B cell (primary cell): ENCODE results near the gene AOPEP. TPM values are rescaled to one million over a fixed set of nuclear protein-coding genes. Genes with fewer than 3 reads are reported as not detected.

Source experiments
- ATAC-seq: fragments of 200-7000 bp; cut with Tn5 transposase; one replicate; pipeline ENCODE4 v1.10.0; 2021; ENCODE audit warnings: low read depth, mild to moderate bottlenecking, moderate number of reproducible peaks, moderate library complexity
- CTCF ChIA-PET: fragments of 350-600 bp; sonication (Branson Sonifier 250); formaldehyde crosslinking; loops from one replicate; lab custom pipeline; 2021; ENCODE audit warnings: antibody characterized with exemption, inconsistent platforms; lab: Charles Lee
- POLR2A ChIA-PET: fragments of 350-600 bp; sonication (Branson Sonifier 250); formaldehyde crosslinking; loops from one replicate; lab custom pipeline; 2021; ENCODE audit warnings: antibody characterized with exemption; lab: Charles Lee
- DNase-seq: peaks from one replicate; pipeline ENCODE4 v3.0.0; 2013
- H2AFZ ChIP-seq: 2 replicates; pipeline ENCODE4 v1.6.1; 2012; ENCODE audit warnings: mild to moderate bottlenecking, low read depth, low read length; ENCODE audit not compliant: insufficient read depth, poor library complexity, severe bottlenecking
- H3K27ac ChIP-seq, 2 donors: 1 replicate in 1 of 2; 2 replicates in 1 of 2; pipeline ENCODE4 v1.5.1; 2012 to 2013; ENCODE audit warnings: low read length in 2 of 2, mild to moderate bottlenecking in 2 of 2, moderate library complexity in 1 of 2
- H3K27me3 ChIP-seq, 4 experiments: fragments of 200-600 bp in 1 of 4; sonication (generic) in 1 of 4; replicated peaks in 1 of 4; 1 replicate in 2 of 4; 2 replicates in 2 of 4; pipeline versions ENCODE4 v1.6.1 to v1.7.0; 2013 to 2016; ENCODE audit warnings: low read length in 3 of 4, mild to moderate bottlenecking in 2 of 4, mixed read lengths in 1 of 4, moderate library complexity in 1 of 4; ENCODE audit not compliant: insufficient read depth in 4 of 4, control insufficient read depth in 3 of 4; ENCODE audit errors: control extremely low read depth in 1 of 4
- H3K36me3 ChIP-seq, 2 experiments: replicated peaks in 1 of 2; 1 replicate in 1 of 2; 2 replicates in 1 of 2; pipeline versions ENCODE4 v1.6.1 to v1.7.1; 2013; ENCODE audit warnings: low read length in 1 of 2; ENCODE audit not compliant: insufficient read depth in 2 of 2, control insufficient read depth in 1 of 2; ENCODE audit errors: control extremely low read depth in 1 of 2, extremely low read depth in 1 of 2
- H3K4me1 ChIP-seq, 2 donors: fragments of 200-600 bp in 1 of 2; sonication (generic) in 1 of 2; 1 replicate in 1 of 2; 2 replicates in 1 of 2; pipeline versions ENCODE4 v1.5.1 to v1.6.1; 2013 to 2017; ENCODE audit warnings: low read length in 2 of 2; ENCODE audit not compliant: control insufficient read depth in 2 of 2, insufficient read depth in 2 of 2
- H3K4me2 ChIP-seq: replicated peaks from 2 replicates; pipeline ENCODE3; 2012; ENCODE audit warnings: mild to moderate bottlenecking, low read depth, low read length; ENCODE audit not compliant: poor library complexity, severe bottlenecking
- H3K4me3 ChIP-seq, 5 experiments: fragments of 200-600 bp in 1 of 5; sonication (generic) in 1 of 5; 1 replicate in 3 of 5; 2 replicates in 2 of 5; pipeline versions ENCODE4 v1.5.1 to v1.7.0; 2011 to 2016; ENCODE audit warnings: low read length in 4 of 5, mild to moderate bottlenecking in 4 of 5, low read depth in 2 of 5, control low read depth in 1 of 5, moderate library complexity in 1 of 5; ENCODE audit not compliant: insufficient read depth in 1 of 5; ENCODE audit errors: control extremely low read depth in 1 of 5, extremely low read depth in 1 of 5
- H3K79me2 ChIP-seq: fragments of 200-600 bp; sonication (generic); one replicate; pipeline ENCODE4 v1.6.0; 2016; ENCODE audit warnings: low read length; ENCODE audit not compliant: control insufficient read depth, insufficient read depth
- H3K9ac ChIP-seq: fragments of 200-600 bp; sonication (generic); 2 replicates; pipeline ENCODE4 v1.6.1; 2017; ENCODE audit warnings: mild to moderate bottlenecking, low read length, moderate library complexity
- H3K9me3 ChIP-seq, 3 donors: one replicate each; pipeline versions ENCODE4 v1.6.1 to v1.7.1; 2013; ENCODE audit warnings: low read length in 2 of 3; ENCODE audit not compliant: control insufficient read depth in 2 of 3, insufficient read depth in 1 of 3; ENCODE audit errors: control extremely low read depth in 1 of 3
- H4K20me1 ChIP-seq: 2 replicates; pipeline ENCODE4 v1.6.0; 2012; ENCODE audit warnings: mild to moderate bottlenecking, low read length; ENCODE audit not compliant: insufficient read depth, control insufficient read depth, poor library complexity, severe bottlenecking
- H3K27ac Mint-ChIP-seq: one replicate; pipeline ENCODE4 v1.8.0; 2021; ENCODE audit warnings: mixed read lengths
- H3K27me3 Mint-ChIP-seq: one replicate; pipeline ENCODE4 v1.8.0; 2021; ENCODE audit warnings: mixed read lengths
- H3K4me1 Mint-ChIP-seq: one replicate; pipeline ENCODE4 v1.8.0; 2021; ENCODE audit warnings: mixed read lengths
- H3K4me3 Mint-ChIP-seq: one replicate; pipeline ENCODE4 v1.8.0; 2021; ENCODE audit warnings: mixed read lengths
- H3K9me3 Mint-ChIP-seq: one replicate; pipeline ENCODE4 v1.8.0; 2022; ENCODE audit warnings: mixed read lengths; ENCODE audit not compliant: insufficient read depth
- CTCF ChIP-seq: fragments of 200-600 bp; IDR thresholded peaks from one replicate; pipeline ENCODE4 v1.8.0; 2022; ENCODE audit warnings: antibody characterized with exemption, mild to moderate bottlenecking
- EZH2 ChIP-seq: IDR thresholded peaks from 2 replicates; pipeline ENCODE4 v1.6.1; 2012; ENCODE audit warnings: borderline replicate concordance, low read depth, mild to moderate bottlenecking, moderate library complexity, low read length; ENCODE audit not compliant: insufficient read depth, poor library complexity, severe bottlenecking
- WGBS: methylation state at CpG from one replicate; pipeline ENCODE4 v1.1.5; 2013; ENCODE audit warnings: missing lambda C conversion rate; ENCODE audit not compliant: insufficient coverage; 5-methylcytosine and 5-hydroxymethylcytosine counted together
- intact Hi-C: fragments of 100-400 bp; cut with micrococcal nuclease; formaldehyde crosslinking; loops from one replicate; pipeline ENCODE4 v1.10.0; 2022
- polyA plus RNA-seq: library from polyadenylated mRNA; depleted of rRNA; stranded (reverse); fragments of >200 nt; gene quantifications from 2 replicates; pipeline ENCODE4 v1.2.3, GENCODE V29; 2012
- total RNA-seq, 2 donors: library from RNA; stranded (reverse); fragments of 120-200 nt in 1 of 2; gene quantifications; 1 replicate in 1 of 2; 2 replicates in 1 of 2; pipeline versions ENCODE4 v1.2.3 to v1.2.4, GENCODE V29; 2013 to 2022

Gene AOPEP
- total and polyA plus RNA-seq, 2 donors (not counting 1 experiment from before 2014, with no cell fraction given), result 5.1 to 35.8 TPM

- no peak for TF ChIP-seq CTCF
- no peak for TF ChIP-seq EZH2
- no peak for DNase-seq
- CTCF ChIA-PET, result no interaction called here
- WGBS, result 96% methylated on average over 4 of the region's 6 CpGs
- POLR2A ChIA-PET, result no interaction called here
- H3K4me3 ChIP-seq, result no peak overlapping the region
- no peak overlapping the region for H2AFZ ChIP-seq
- H3K27me3 ChIP-seq, result no peaks in the 10 kb centered on the region
- H3K79me2 ChIP-seq, result peaks cover 10% of the 10 kb centered on the region
- H3K9me3 ChIP-seq, result peaks cover 0 to 6% (median 4%) of the 10 kb centered on the region in 3 donors
- no peak overlapping the region for H3K4me2 ChIP-seq
- Mint-ChIP-seq H3K27ac (no peak overlapping the region), H3K27me3 (no peaks in the 10 kb centered on the region), H3K4me1 (peaks cover 42% of the 10 kb centered on the region), H3K9me3 (no peaks in the 10 kb centered on the region), H3K4me3 (peak overlapping the region; percentile 23)
- no peaks in the 10 kb centered on the region for H4K20me1 ChIP-seq
- ATAC-seq, result no peak
- peaks cover 25 to 26% of the 10 kb centered on the region in 2 donors for H3K4me1 ChIP-seq
- no peak overlapping the region for H3K27ac ChIP-seq
- H3K9ac ChIP-seq, result no peak overlapping the region
- H3K36me3 ChIP-seq, result no peaks in the 10 kb centered on the region
- intact Hi-C loops, result loop anchor here (2.0 to 5.0 kb wide), 2 partner anchors 57 to 133 kb away; partner anchors contain the start of gene AOPEP
Observed at GRCh38 chr9:94859891-94860290, 133.4 kb downstream of the AOPEP start.
